ENCODE results near the gene PDE4D. TPM values are rescaled to one million over a fixed set of nuclear protein-coding genes. Genes with fewer than 3 reads are reported as not detected.

Gene PDE4D
- total RNA-seq, 2 experiments from 2014 or later, result 164 to 175 TPM

DNA sequence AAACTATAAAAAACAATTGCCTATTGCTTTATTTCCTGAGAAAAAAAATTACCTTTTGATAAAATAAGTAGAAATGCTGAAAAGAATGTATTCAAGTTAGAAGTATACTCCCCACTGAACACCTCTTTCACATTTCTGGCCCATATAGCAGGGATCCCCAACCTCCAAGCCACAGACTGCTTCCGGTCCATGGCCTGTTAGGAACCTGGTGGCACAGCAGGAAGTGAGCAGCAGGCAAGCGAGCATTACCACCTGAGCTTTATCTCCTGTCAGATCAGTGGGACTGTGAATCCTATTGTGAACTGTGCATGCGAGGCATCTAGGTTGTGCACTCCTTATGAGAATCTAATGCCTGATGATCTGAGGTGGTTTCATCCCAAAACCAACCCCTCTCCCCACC, 746.8 kb downstream of the PDE4D start:
- H3K27ac Mint-ChIP-seq, result no peak overlapping the region
- ChIA-PET POLR2A (interaction anchor here (1.2 to 1.3 kb wide), 2 partner anchors 22 to 107 kb away, joined by 3 to 5 read pairs; no protein-coding TSS in a partner anchor), CTCF (interaction anchor here (1.3 to 2.2 kb wide), 2 partner anchors 12 to 14 kb away, joined by 3 to 5 read pairs; no protein-coding TSS in a partner anchor)
- no peaks in the 10 kb centered on the region for H3K36me3 ChIP-seq (ENCODE audit: insufficient read depth, low read length)
- no peak overlapping the region for H3K27ac ChIP-seq (ENCODE audit: low read depth in 1 of 2, low read length in 2 of 2)
- peaks cover 4% of the 10 kb centered on the region for H3K4me1 ChIP-seq (ENCODE audit: insufficient read depth, low read length)
- intact Hi-C loops (cut with DNase I, micrococcal nuclease), result no loop called here
- no peak overlapping the region for H3K4me3 ChIP-seq (ENCODE audit: low read length)
- no peaks in the 10 kb centered on the region for H3K9me3 ChIP-seq (ENCODE audit: control insufficient read depth in 1 of 2, insufficient read depth in 1 of 2, low read length in 2 of 2)
- DNase-seq (peak in 3 of 14 experiments; percentile 28 to 57 (median 51)), ATAC-seq (ENCODE audit: poor library complexity) (peak; percentile 57)
- TF ChIP-seq CTCF (IDR thresholded peaks at IDR 0.05), result no peak
- H3K27me3 ChIP-seq (ENCODE audit: control insufficient read depth in 1 of 2, insufficient read depth in 2 of 2, low read length in 2 of 2), result no peaks in the 10 kb centered on the region
- H3K4me3 Mint-ChIP-seq, result no peak overlapping the region
- H3K36me3 Mint-ChIP-seq (ENCODE audit: low read depth), result no peaks in the 10 kb centered on the region
- no peaks in the 10 kb centered on the region for H3K9me3 Mint-ChIP-seq
- no peaks in the 10 kb centered on the region for H3K4me1 Mint-ChIP-seq (ENCODE audit: low read depth)
- no peaks in the 10 kb centered on the region for H3K27me3 Mint-ChIP-seq

DNA sequence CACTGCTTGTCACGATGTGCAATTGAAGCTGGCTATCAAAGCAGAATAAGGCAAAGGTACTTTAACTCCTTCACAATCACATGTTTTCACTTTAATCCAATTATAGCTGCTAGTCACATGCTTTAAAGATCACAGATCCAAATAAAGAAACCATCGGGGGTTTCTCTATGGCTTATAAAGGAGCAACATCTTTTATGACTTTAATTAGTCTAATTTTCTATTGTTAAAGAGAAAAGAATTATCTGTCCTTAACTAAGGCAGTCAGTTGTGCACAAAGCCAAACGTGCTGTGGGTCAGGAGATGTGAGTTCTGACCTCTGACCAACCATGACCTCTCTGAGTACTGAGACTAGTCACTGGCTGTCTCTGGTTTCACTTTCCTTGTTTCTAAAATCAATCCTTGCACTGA, 749.6 kb downstream of the PDE4D start:
- ChIA-PET CTCF (interaction anchor here (1.0 to 1.4 kb wide), 2 partner anchors 12 to 16 kb away, joined by 4 to 7 read pairs; no protein-coding TSS in a partner anchor), POLR2A (no interaction called here)
- H3K4me3 Mint-ChIP-seq, result no peak overlapping the region
- no peaks in the 10 kb centered on the region for H3K36me3 Mint-ChIP-seq (ENCODE audit: low read depth)
- Histone ChIP-seq H3K4me3 (ENCODE audit: low read length) (no peak overlapping the region), H3K36me3 (ENCODE audit: insufficient read depth, low read length) (no peaks in the 10 kb centered on the region), H3K27ac (ENCODE audit: low read depth in 1 of 2, low read length in 2 of 2) (no peak overlapping the region), H3K27me3 (ENCODE audit: control insufficient read depth in 1 of 2, insufficient read depth in 2 of 2, low read length in 2 of 2) (no peaks in the 10 kb centered on the region), H3K4me1 (ENCODE audit: insufficient read depth, low read length) (peaks cover 4% of the 10 kb centered on the region), H3K9me3 (ENCODE audit: control insufficient read depth in 1 of 2, insufficient read depth in 1 of 2, low read length in 2 of 2) (no peaks in the 10 kb centered on the region)
- no peaks in the 10 kb centered on the region for H3K4me1 Mint-ChIP-seq (ENCODE audit: low read depth)
- intact Hi-C loops (cut with DNase I, micrococcal nuclease), result no loop called here
- no peaks in the 10 kb centered on the region for H3K27me3 Mint-ChIP-seq
- DNase-seq (no peak), ATAC-seq (ENCODE audit: poor library complexity) (no peak)
- H3K9me3 Mint-ChIP-seq, result no peaks in the 10 kb centered on the region
- no peak overlapping the region for H3K27ac Mint-ChIP-seq
- TF ChIP-seq CTCF (IDR thresholded peaks at IDR 0.05), result no peak

DNA sequence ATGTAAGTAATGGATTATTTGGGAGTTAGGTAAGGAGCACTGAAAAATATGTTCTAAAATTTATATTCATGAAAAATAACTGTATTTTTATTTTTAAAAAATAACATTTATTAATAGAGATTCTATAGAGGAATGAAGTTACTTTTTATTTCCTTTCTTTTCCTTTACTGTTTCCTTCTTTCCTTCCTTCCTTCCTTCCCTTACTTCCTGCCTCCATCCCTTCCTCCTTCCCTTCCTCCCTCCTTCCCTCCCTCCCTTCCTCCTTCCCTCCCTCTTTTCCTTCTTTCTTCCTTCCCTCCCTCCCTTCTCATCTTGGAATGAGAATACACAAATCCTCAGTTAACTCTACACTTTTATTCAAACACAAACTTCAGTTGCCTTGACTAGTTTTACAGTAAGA, 750.6 kb downstream of the PDE4D start:
- POLR2A ChIA-PET, result no interaction called here
- H3K27ac Mint-ChIP-seq, result no peak overlapping the region
- H3K27me3 Mint-ChIP-seq, result no peaks in the 10 kb centered on the region
- DNase-seq (no peak), ATAC-seq (ENCODE audit: poor library complexity) (no peak)
- no peak overlapping the region for H3K27ac ChIP-seq (ENCODE audit: low read depth in 1 of 2, low read length in 2 of 2)
- H3K9me3 ChIP-seq (ENCODE audit: control insufficient read depth in 1 of 2, insufficient read depth in 1 of 2, low read length in 2 of 2), result no peaks in the 10 kb centered on the region
- CTCF ChIA-PET, result no interaction called here
- no peaks in the 10 kb centered on the region for H3K4me1 Mint-ChIP-seq (ENCODE audit: low read depth)
- no peak overlapping the region for H3K4me3 ChIP-seq (ENCODE audit: low read length)
- no peaks in the 10 kb centered on the region for H3K36me3 ChIP-seq (ENCODE audit: insufficient read depth, low read length)
- no peak overlapping the region for H3K4me3 Mint-ChIP-seq
- TF ChIP-seq CTCF (IDR thresholded peaks at IDR 0.05), result no peak
- H3K36me3 Mint-ChIP-seq (ENCODE audit: low read depth), result no peaks in the 10 kb centered on the region
- H3K4me1 ChIP-seq (ENCODE audit: insufficient read depth, low read length), result peaks cover 4% of the 10 kb centered on the region
- intact Hi-C loops (cut with DNase I, micrococcal nuclease), result no loop called here
- H3K27me3 ChIP-seq (ENCODE audit: control insufficient read depth in 1 of 2, insufficient read depth in 2 of 2, low read length in 2 of 2), result no peaks in the 10 kb centered on the region
- H3K9me3 Mint-ChIP-seq, result no peaks in the 10 kb centered on the region
